HG02642 (cell line): ENCODE results near the gene CAPN5.

Source experiments
- ATAC-seq: cut with Tn5 transposase; IDR thresholded peaks from one replicate; pipeline ENCODE4 v1.9.1; 2021; ENCODE audit warnings: mild to moderate bottlenecking; ENCODE audit not compliant: unreplicated experiment, poor library complexity

CAPN5 gene

GRCh38 chr11:77081381-77081851, 14.6 kb downstream of the CAPN5 start:
- no peak for ATAC-seq

- no peak for ATAC-seq
Observed at GRCh38 chr11:77081976-77082836, 15.4 kb downstream of the CAPN5 start.

GRCh38 chr11:77082838-77083565, 16.2 kb downstream of the CAPN5 start:
- no peak for ATAC-seq

GRCh38 chr11:77083566-77084245, 16.9 kb downstream of the CAPN5 start:
- no peak for ATAC-seq

GRCh38 chr11:77084581-77085191, 17.9 kb downstream of the CAPN5 start:
- no peak for ATAC-seq

- no peak for ATAC-seq
Observed at GRCh38 chr11:77085652-77086051, 18.9 kb downstream of the CAPN5 start.

- no peak for ATAC-seq
Observed at GRCh38 chr11:77086521-77087472, 20.0 kb downstream of the CAPN5 start.

GRCh38 chr11:77087723-77088225, 21.0 kb downstream of the CAPN5 start:
- no peak for ATAC-seq

GRCh38 chr11:77088236-77089003, 21.6 kb downstream of the CAPN5 start:
- no peak for ATAC-seq

GRCh38 chr11:77089004-77089545, 22.3 kb downstream of the CAPN5 start:
- no peak for ATAC-seq

GRCh38 chr11:77090046-77090372, 23.2 kb downstream of the CAPN5 start:
- ATAC-seq, result no peak

- no peak for ATAC-seq
Observed at GRCh38 chr11:77090373-77091111, 23.8 kb downstream of the CAPN5 start.

- ATAC-seq, result peak; percentile 77
Observed at GRCh38 chr11:77091146-77091940, 24.6 kb downstream of the CAPN5 start.

GRCh38 chr11:77092382-77092781, 25.6 kb downstream of the CAPN5 start:
- ATAC-seq, result no peak

- ATAC-seq, result no peak
Observed at GRCh38 chr11:77093056-77093891, 26.5 kb downstream of the CAPN5 start.
